Muscle layer of duodenum (tissue), 2 donors: ENCODE data around the gene HSDL1.

ENCODE experiments used
- H3K27ac ChIP-seq: one replicate; pipeline ENCODE4 v1.7.0; 2013; ENCODE audit warnings: mild to moderate bottlenecking, low read length
- H3K27me3 ChIP-seq: one replicate; pipeline ENCODE4 v1.7.0; 2013; ENCODE audit warnings: low read depth, mild to moderate bottlenecking, control low read depth, low read length
- H3K36me3 ChIP-seq, 2 donors: one replicate each; pipeline ENCODE4 v1.7.0; 2013; ENCODE audit warnings: low read length in 2 of 2, control low read depth in 1 of 2, mild to moderate bottlenecking in 1 of 2; ENCODE audit not compliant: insufficient read depth in 2 of 2, control insufficient read depth in 1 of 2
- H3K4me1 ChIP-seq, 2 donors: one replicate each; pipeline ENCODE4 v1.7.0; 2013; ENCODE audit warnings: low read length in 2 of 2, mild to moderate bottlenecking in 2 of 2, control low read depth in 1 of 2, moderate library complexity in 1 of 2; ENCODE audit not compliant: insufficient read depth in 2 of 2, control insufficient read depth in 1 of 2
- H3K4me3 ChIP-seq, 2 donors: one replicate each; pipeline ENCODE4 v1.7.0; 2013; ENCODE audit warnings: low read length in 2 of 2, low read depth in 1 of 2, mild to moderate bottlenecking in 1 of 2
- H3K9me3 ChIP-seq, 2 donors: one replicate each; pipeline ENCODE4 v1.7.0; 2013; ENCODE audit warnings: low read length in 2 of 2, control low read depth in 1 of 2, mild to moderate bottlenecking in 1 of 2; ENCODE audit not compliant: control insufficient read depth in 1 of 2
- donor health status: healthy.

HSDL1 gene

DNA sequence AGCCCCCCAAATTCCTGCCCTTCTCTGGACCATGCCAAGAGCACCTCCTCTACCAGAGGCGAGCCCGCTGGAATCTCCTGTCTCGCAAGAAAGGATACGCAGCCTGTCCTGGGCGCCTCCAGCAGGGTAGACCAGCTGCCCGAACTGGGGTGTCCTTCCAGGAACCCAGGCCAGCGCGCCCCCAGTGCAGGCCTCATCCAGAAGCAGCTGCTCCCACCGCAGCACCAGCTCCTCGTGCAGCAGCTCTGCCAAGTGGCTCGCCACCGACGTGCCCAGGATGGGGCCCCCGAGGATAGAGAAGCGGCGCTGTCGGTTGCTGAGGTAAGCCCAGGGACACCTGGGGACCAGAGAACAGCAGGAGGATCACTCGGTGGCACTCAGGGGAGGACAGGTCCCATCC, 37.1 kb upstream of the HSDL1 start:
- peaks cover 24 to 59% of the 10 kb centered on the region in 2 donors for H3K36me3 ChIP-seq
- no peak overlapping the region for H3K4me3 ChIP-seq
- H3K27ac ChIP-seq: no peak overlapping the region
- H3K4me1 ChIP-seq: peaks cover 6 to 34% of the 10 kb centered on the region in 2 donors
- no peaks in the 10 kb centered on the region for H3K27me3 ChIP-seq
- no peaks in the 10 kb centered on the region for H3K9me3 ChIP-seq

GRCh38 chr16:84181144-84181915, 36.4 kb upstream of the HSDL1 start:
- Histone ChIP-seq H3K4me3 (no peak overlapping the region), H3K4me1 (peaks cover 13 to 40% of the 10 kb centered on the region in 2 donors), H3K27ac (no peak overlapping the region), H3K9me3 (no peaks in the 10 kb centered on the region), H3K36me3 (peaks cover 24 to 59% of the 10 kb centered on the region in 2 donors), H3K27me3 (no peaks in the 10 kb centered on the region)

DNA sequence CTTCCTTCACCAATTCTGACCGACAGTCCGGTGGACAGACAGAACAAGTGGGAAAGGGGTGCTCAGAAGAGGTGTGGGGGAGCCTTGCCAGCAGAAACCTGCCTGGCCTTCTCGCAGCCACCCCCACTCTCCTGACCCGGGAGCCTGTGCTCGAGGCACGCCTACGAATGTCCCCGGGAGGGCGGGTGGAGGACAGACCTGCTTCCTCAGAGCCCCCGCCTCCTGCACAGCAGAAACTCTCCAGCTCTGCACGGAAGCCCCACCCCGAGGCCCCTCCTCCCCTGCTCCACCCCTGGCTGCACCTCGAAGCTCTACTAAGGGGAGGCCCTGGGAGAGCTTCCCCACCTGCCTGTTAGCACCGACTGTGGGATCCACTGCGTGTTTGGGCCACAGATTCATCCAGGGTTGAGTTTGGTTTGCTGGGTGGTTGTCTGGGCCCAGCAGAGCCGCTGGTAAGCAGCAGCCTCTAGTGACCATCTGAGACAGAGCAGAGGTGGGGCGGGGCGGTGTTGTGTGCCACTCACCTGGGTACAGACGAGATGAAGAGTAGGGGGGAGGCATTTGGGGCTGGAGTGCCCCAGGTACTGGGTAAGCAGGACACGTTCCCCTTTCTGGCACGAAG, 35.7 kb upstream of the HSDL1 start:
- H3K4me1 ChIP-seq: peaks cover 13 to 37% of the 10 kb centered on the region in 2 donors
- no peak overlapping the region for H3K27ac ChIP-seq
- H3K4me3 ChIP-seq: no peak overlapping the region

DNA sequence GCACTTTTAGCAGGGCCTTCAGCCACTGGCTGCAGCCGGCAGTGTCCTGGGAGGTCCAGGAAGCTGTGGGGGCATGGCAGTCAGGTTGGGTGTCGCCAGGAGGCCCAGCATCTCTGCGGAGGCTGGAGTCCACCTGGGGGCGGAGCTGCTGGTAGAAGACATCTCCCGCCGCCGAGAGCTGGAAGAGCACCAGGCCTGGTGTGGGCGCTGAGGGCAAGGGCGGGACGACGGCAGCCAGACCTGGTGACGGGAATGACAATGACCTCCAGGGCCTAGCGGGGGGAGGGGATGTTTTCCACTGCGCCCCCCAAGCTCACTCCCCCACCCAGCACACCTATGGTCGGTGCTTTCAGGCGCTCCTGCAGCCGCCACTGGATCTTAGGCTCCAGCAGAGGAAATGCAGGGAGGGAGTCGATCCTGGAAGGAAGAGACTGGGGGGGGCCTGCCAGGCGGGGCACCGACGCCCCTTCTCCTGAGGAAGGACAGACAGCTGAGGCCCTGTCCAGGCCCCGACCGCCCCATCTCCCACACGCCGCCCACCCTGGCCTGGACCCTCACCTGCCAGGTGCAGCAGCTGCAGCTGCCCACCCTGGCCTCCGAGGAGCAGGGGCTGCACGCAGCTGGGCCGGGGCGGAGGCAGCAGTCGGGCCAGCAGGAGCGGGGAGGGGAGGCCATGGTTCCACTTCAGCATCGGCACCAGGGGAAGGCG, 34.8 kb upstream of the HSDL1 start:
- no peaks in the 10 kb centered on the region for H3K27me3 ChIP-seq
- H3K4me1 ChIP-seq: peaks cover 13 to 29% of the 10 kb centered on the region in 2 donors
- H3K4me3 ChIP-seq: no peak overlapping the region
- no peaks in the 10 kb centered on the region for H3K9me3 ChIP-seq
- peaks cover 24 to 57% of the 10 kb centered on the region in 2 donors for H3K36me3 ChIP-seq
- H3K27ac ChIP-seq: no peak overlapping the region

More for the DNA sequence above, 35.7 kb upstream of the HSDL1 start:
- Histone ChIP-seq H3K27me3 (no peaks in the 10 kb centered on the region), H3K36me3 (peaks cover 24 to 59% of the 10 kb centered on the region in 2 donors), H3K9me3 (no peaks in the 10 kb centered on the region)

DNA sequence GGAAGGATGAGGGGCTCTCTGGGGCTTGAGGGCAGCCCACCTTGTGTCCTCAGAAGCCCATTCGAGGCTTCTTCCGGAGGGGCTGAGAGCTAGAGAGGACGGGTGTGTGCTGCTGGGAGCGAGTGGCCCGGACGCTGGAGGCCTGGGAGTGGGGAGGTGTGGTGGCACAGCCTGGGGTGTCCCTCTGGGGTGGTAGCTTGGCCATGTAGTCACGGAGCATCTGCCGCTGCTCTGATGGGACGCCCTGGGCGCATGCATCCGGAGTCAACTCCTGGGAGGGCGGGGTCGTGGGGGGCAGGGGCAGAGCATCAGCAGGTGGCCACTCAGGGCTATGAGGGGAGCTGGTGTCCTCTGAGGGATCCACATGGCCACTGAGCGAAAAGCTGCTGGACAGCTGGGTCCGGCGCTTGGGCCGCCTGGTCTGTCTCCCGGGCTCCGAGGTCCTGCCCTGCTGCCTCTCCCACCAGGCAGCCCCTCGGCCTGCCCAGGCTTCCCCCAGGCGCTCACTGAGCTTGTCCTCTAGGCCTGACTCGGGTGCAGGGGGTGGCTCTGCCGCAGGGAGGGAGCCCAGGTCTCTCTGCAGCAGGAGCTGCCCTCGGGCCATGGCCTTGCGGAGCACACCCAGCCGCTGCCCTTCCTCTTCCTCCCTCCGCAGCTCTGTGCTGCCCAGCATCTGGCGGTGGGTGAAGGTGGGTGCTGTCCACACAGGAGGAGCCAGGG, 34.1 kb upstream of the HSDL1 start:
- Histone ChIP-seq H3K36me3 (peaks cover 24 to 54% of the 10 kb centered on the region in 2 donors), H3K4me1 (peaks cover 13 to 28% of the 10 kb centered on the region in 2 donors), H3K27ac (no peak overlapping the region)

GRCh38 chr16:84178146-84178765, 33.3 kb upstream of the HSDL1 start:
- Histone ChIP-seq H3K4me1 (peaks cover 13 to 28% of the 10 kb centered on the region in 2 donors), H3K27ac (peak overlapping the region; percentile 25), H3K36me3 (peaks cover 24 to 47% of the 10 kb centered on the region in 2 donors), H3K9me3 (no peaks in the 10 kb centered on the region), H3K27me3 (no peaks in the 10 kb centered on the region), H3K4me3 (no peak overlapping the region)

More for the DNA sequence above, 34.1 kb upstream of the HSDL1 start:
- H3K4me3 ChIP-seq: no peak overlapping the region
- no peaks in the 10 kb centered on the region for H3K9me3 ChIP-seq
- no peaks in the 10 kb centered on the region for H3K27me3 ChIP-seq

GRCh38 chr16:84177741-84178073, 32.7 kb upstream of the HSDL1 start:
- Histone ChIP-seq H3K27me3 (no peaks in the 10 kb centered on the region), H3K4me1 (peaks cover 13 to 28% of the 10 kb centered on the region in 2 donors), H3K27ac (peak overlapping the region; percentile 25), H3K4me3 (no peak overlapping the region), H3K9me3 (no peaks in the 10 kb centered on the region), H3K36me3 (peaks cover 23 to 42% of the 10 kb centered on the region in 2 donors)

DNA sequence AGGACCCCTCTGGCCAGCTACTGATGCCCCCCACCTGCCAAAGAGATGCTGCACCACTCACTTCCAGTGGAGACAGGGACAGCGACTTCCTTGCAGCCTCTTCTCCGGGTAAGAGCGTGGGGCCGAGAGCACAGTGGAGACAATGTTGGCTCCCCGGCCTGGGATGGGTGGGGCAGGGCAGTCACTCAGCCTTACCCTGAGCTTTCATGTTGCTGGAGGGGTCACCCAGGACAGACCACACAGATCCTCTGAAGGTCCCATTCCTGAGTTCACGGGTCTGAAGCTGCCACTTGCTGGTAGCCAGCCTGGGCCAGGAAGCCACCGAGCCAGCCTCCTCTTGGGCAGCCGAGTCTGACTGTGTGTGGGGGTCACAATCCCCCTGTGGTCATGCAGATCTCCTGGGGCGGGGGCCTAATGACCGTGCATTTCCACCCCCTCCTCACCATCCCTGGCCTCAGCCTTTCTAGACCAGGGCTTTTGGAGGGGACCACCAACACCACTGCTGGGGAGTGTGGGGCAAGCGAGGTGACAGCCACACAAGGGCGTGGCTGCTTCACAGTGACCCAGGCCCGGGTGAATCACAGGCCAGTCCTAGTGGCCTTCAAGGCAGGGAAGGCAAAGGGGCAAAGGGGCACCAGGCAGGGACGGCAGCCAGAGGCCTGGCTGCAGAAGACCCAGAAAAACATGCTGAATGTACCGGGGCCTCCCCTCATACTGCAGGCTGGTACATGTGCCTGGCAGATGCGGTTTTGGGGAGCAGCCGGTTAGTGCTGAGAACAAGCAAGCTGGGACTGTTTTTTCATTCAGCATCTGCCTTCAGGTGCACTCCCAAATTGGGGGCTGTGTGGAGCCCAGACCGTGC, 31.4 kb upstream of the HSDL1 start:
- no peaks in the 10 kb centered on the region for H3K9me3 ChIP-seq
- no peak overlapping the region for H3K4me3 ChIP-seq
- H3K27ac ChIP-seq: peak overlapping the region; percentile 8
- H3K36me3 ChIP-seq: peaks cover 10 to 31% of the 10 kb centered on the region in 2 donors
- H3K4me1 ChIP-seq: peaks cover 13 to 28% of the 10 kb centered on the region in 2 donors
- H3K27me3 ChIP-seq: no peaks in the 10 kb centered on the region

DNA sequence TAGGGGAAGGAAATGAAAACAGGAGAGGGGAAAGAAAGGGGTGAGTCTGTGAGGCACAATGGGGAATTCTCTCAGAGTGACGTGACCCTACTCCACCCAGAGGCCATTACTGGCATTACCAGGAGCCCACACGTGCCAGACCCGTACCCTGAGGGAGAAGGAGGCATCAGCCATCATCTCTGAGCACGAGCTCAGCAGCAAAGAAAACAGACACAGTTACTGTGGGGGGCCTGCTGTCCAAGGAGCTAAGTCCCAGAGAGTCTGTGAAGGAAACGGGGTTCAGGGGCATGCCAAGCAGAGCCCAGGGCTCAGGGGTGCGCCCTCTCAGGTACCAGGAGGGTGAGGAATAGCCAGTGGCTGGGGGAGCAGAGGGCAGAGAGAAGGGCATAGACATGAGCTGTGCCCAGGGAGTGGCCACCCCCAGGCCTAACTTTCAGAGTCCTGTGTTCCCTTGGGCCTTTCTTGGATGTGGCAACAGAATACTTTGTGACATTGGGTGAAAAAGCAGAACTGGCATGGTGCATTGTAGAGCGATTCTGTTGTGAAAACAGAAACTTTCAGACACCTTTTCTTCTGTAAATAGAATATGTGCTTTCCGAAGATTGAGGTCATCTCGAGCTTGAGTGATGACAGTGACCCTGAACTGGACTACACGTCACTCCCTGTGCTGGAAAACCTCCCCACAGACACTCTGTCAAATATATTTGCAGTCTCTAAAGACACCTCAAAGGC, 30.5 kb upstream of the HSDL1 start:
- H3K4me3 ChIP-seq: no peak overlapping the region
- H3K27me3 ChIP-seq: no peaks in the 10 kb centered on the region
- peaks cover 13 to 28% of the 10 kb centered on the region in 2 donors for H3K4me1 ChIP-seq
- no peaks in the 10 kb centered on the region for H3K9me3 ChIP-seq
- H3K36me3 ChIP-seq: peaks cover 4 to 22% of the 10 kb centered on the region in 2 donors
- H3K27ac ChIP-seq: no peak overlapping the region
